ENCODE results near the gene ANXA6.

- TF ChIP-seq CTCF (IDR thresholded peaks at IDR 0.05; ENCODE audit: low read depth, low read length) (no peak), EZH2phosphoT487 (IDR thresholded peaks at IDR 0.05; ENCODE audit: low read depth) (no peak)
Observed at GRCh38 chr5:151066920-151067319, 90.7 kb downstream of the ANXA6 start.

All from OCI-LY3 (cell line).